GM19328 (cell line): ENCODE data around the gene TMEM50A.
"Not testable (repeated sequence)": the region's sequence is repeated elsewhere in the genome, so short reads cannot be mapped to it uniquely, and the experiment has no call there.

Experiments used
- ATAC-seq: cut with Tn5 transposase; IDR thresholded peaks from one replicate; pipeline ENCODE4 v1.9.1; 2021; ENCODE audit warnings: mild to moderate bottlenecking, moderate library complexity; ENCODE audit not compliant: unreplicated experiment

Gene TMEM50A

GRCh38 chr1:25329950-25330349 is 8.2 kb upstream of the TMEM50A start:
- ATAC-seq: not testable (repeated sequence)

DNA sequence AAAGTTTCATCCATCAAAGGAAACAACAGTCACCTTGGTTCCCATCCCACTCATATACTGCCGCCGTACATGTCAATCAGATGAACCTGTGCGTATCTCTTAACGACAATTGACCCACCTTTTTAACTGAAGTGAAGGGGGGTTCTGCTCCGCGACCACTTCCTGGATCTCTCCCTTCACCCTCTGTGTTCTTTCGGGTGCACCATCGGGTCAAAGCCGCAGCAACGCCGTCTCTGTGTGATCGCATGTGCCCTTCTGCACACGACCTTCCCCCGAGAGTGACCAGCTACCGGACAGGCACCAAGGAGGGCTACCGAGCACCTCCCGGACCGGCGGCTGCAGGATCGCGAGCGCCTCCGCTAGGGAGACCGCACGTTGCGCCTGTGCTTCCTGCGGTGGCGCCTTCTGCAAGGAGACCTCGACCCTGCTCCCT is 1.2 kb upstream of the TMEM50A start:
- ATAC-seq: peak; percentile 10

DNA sequence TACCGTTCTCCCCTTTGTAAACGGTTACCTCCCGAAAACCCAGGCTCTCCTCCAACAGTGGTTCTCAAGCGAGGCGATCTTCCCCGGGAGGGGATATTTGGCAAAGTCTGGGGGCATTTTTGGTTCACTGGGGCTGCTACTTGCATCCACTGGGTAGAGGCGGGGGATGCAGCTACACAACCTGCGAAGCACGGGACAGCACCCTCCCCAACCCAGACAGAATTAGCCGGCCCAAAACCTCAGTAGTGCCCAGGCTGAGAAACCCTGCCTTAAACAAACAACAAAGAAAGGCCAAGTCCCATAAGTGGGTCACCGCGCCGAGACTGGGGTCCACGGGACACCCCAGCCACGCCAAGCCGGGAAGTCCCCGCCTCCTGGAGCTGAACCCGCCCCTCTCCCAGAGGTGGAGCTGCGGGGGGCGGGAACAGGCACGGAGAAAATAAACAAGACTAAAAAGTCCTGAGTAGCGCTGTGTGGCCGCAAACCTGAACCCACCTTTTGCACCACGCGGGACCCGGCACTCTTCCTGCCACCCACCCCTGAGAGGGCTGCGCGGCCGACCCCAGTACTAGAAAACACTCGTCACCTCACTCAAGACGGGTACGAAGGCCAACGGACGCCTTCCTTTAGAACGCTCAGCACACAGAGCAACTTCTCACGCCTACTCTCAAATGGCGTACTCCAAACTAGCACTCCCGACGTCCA is 499 bp upstream of the TMEM50A start:
- ATAC-seq: peak; percentile 43

GRCh38 chr1:25338986-25339385 is 852 bp downstream of the TMEM50A start:
- ATAC-seq: no peak

DNA sequence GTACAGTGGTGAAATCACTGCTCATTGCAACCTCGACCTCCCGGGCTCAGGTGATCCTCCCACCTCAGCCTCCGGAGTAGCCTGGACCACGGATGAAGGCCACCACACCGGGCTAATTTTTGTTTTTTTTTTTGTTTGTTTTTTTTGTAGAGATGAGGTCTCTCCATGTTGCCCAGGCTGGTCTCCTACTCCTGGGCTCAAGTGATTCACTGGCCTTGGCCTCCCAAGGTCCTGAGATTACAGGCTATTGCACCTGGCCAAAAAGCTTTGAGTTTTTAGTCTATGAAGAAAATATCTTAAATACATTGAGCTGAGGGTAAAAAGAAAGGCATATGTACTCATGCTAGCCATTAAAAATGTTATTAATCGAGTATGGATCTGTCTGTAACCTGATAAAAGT is 3.6 kb downstream of the TMEM50A start:
- no peak for ATAC-seq

GRCh38 chr1:25342846-25343245 is 4.7 kb downstream of the TMEM50A start:
- ATAC-seq: no peak

GRCh38 chr1:25343872-25344271 is 5.7 kb downstream of the TMEM50A start:
- no peak for ATAC-seq

DNA sequence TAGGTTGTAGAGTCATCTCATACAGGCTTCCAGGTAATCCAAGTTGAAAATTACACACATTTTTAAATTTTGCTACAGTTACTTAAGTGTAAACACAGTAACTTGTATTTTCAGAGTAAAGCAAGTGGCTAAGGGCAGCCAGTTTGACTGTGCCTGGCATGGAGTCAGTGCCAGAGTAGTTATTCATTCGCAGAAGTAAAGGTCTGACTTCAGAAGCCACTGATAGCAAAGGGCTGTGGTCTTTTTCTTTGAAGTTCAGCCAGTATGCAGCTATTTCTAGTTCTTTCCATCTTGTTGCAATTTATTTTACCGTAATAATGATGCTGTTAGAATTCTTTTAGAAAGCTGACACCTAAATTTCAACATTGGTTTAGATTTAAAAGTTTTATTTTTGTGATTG is 9.4 kb downstream of the TMEM50A start:
- ATAC-seq: no peak

DNA sequence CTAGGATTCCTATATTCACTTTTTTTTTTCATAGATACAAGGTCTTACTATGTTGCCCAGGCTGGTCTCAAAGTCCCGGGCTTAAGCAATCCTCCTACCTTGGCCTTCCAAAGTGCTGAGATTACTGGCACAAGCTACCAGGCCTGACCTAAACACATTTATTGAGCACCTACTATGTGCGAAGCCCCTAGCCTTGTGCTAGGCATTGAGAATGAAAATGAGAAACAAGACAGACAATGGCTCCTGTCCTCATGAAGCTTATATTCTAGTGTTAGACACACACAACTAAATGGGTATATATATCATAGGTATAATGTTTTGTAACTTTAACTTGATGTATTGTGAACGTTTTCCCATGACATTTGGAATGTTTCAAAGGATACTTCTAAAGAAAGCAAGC is 11.5 kb downstream of the TMEM50A start:
- ATAC-seq: no peak

GRCh38 chr1:25355841-25356395 is 17.8 kb downstream of the TMEM50A start:
- no peak for ATAC-seq

- no peak for ATAC-seq
Observed at GRCh38 chr1:25356441-25356840, 18.3 kb downstream of the TMEM50A start.

- no peak for ATAC-seq
Observed at GRCh38 chr1:25356848-25357247, 18.7 kb downstream of the TMEM50A start.

DNA sequence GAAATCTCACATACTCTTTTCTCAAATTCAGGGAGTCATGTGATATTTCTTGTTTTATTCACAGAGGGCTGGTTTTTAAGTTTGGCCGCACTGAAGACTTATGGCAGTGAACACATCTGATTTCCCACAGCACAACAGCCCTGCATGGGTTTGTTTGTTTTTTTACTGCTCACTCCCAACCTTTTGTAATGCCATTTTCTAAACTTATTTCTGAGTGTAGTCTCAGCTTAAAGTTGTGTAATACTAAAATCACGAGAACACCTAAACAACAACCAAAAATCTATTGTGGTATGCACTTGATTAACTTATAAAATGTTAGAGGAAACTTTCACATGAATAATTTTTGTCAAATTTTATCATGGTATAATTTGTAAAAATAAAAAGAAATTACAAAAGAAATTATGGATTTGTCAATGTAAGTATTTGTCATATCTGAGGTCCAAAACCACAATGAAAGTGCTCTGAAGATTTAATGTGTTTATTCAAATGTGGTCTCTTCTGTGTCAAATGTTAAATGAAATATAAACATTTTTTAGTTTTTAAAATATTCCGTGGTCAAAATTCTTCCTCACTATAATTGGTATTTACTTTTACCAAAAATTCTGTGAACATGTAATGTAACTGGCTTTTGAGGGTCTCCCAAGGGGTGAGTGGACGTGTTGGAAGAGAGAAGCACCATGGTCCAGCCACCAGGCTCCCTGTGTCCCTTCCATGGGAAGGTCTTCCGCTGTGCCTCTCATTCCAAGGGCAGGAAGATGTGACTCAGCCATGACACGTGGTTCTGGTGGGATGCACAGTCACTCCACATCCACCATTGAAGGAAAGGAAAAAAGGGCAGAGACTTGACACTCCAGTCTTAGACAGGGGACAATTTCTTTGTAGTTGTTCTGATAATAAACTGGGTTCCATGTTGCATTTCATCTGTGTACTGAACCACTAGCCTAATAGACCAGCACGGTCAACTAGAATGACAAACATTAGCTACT is 22.8 kb downstream of the TMEM50A start:
- no peak for ATAC-seq

DNA sequence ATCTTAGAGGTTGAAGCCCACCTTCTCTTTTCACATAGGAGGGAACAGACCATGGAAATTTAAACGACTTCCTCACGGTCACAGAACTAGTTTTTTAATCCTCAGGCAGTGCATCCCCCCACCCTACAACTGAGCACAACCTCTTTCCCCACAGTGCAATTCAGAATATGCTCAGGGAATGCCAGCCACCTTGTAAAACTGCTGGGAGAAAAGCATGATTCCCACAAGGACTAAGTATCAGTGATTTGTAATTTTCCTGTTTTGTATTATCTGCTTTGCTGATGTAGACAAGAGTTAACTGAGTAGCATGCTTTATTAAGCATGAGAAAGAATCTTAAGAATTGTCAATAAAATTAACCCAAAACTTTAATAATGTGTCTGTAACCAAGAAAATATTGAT is 23.8 kb downstream of the TMEM50A start:
- no peak for ATAC-seq

DNA sequence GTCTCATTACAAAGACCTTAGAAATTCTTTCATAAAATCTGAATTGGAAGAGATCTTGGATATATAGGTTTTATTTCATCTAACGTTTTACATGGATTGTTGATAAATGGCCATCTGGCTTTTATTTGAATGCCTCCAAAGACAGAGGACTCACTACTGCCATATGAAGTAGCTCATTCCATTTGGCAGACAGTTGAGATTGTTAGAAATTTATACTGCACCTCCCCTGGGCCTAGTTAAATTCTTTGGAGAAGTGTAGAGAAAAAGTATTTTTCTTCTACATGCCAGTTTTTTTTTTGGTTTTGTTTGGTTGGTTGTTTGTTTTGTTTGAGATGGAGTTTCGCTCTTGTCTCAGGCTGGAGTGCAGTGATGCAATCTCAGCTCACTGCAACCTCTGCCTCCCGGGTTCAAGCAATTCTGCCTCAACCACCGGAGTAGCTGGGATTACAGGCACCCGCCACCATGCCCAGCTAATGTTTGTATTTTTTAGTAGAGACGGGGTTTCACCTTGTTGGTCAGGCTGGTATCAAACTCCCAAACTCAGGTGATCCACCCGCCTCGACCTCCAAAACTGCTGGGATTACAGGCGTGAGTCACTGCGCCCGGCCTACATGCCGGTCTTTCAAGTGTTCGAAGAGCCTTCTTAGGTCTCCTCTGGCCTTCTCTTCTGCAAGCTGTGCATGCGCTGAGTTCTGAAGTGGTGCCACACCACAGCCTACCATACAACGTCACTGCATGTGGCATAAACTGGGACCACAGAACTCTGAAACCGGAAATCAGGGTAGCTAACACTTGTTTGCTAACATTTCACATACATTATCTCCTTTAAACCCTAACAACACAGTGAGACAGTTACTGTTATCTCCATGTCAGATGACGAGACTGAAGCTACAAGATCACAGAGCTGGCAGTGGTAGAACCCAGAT is 24.8 kb downstream of the TMEM50A start:
- ATAC-seq: not testable (repeated sequence)

DNA sequence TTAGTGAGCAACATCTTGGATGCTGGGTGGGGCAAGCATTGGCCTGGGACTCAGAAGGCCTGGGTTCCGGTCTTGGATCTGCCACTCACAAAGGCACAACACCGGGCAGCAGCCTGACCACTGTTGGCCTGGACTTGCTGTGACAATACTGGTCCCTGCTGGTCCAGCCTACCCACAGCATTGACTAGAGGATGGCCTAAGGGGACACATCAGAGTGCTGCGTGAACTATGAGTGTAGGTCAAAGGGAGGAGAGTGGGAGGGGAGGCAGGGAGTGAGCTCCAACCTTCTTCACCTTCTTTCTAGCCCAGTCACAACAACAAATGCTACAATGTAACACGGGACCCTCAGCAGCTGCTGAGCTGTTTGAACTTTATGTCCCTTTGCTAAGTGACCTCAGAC is 31.1 kb downstream of the TMEM50A start:
- ATAC-seq: no peak

DNA sequence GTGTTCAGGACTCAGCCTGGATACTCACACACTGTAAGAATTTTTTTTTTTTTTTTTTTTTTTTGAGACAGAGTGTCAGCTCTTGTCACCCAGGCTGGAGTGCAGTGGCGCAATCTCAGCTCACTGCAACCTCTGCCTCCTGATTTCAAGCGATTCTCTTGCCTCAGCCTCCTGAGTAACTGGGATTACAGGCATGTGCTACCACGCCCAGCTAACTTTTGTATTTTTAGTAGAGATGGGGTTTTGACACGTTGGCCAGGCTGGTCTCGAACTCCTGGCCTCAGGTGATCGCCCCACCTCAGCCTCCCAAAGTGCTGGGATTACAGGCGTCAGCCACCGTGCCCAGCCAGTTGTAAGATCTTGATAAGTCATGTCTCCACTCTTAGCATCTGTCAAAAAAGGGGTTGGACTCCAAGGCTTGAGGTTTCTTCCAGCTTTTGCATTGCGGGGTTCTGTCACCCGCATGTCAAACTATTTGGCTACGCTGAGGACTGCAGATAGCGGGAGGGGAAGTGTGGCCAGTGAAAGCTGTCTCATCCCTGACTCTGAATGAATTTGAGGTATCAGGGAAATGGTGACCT is 31.6 kb downstream of the TMEM50A start:
- not testable (repeated sequence) for ATAC-seq

GRCh38 chr1:25371757-25372156 is 33.6 kb downstream of the TMEM50A start:
- not testable (repeated sequence) for ATAC-seq

GRCh38 chr1:25378367-25378766 is 40.2 kb downstream of the TMEM50A start:
- ATAC-seq: not testable (repeated sequence)

DNA sequence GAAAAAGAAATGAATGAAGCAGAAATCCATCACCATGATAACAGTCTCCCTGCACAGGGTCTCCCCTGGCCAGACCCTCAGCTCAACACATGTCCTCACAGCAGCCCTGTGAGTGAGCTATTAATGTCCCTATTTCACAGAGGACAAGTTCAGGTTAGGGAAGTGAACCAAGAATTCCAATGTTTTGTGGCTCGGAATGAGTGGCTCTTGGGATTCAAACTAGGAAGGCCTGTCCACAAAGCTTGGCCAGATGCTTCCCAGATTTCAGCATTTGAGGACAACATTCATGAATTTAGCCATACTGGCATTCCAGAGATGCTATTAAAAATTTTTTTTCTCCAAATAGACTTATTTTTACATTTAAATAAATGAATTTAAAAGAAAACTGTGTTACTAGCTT is 44.4 kb downstream of the TMEM50A start:
- not testable (repeated sequence) for ATAC-seq
